Middle frontal gyrus (tissue), 1 donor: ENCODE data around the gene PRKD2.
"Not testable (repeated sequence)": the region's sequence is repeated elsewhere in the genome, so short reads cannot be mapped to it uniquely, and the experiment has no call there.

Experiments used
- DNase-seq: peaks from one replicate; pipeline ENCODE4 v3.0.0-alpha.2; 2015; ENCODE audit warnings: low spot score; ENCODE audit errors: extremely low spot score

Gene PRKD2

DNA sequence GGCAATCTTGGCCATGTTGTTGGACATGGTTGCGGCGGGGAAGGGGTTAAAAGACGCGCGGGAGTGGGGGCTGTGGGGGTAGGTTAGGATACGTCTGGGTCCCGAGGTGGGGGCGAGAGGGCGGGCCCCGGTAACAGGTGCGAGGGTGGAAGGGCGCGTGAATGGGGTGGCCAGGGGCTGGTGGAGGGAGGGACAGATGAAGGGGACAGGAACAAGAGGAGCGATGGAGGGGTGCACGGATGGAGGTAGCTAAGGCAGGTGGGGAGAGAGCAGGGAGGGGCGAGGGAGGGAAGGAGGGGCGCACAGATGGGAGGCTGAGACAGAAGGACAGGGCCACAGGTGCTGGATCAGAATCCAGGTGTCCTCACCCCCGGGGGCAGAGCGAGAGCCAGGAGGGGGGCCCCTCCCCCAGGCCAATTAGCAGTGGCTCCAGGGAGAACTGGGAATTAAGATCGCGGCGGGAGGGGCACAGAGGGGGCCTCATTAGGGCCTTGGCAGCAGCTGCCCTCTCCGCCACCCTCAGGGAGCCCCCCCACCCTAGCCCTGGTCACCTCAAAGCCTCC is 82.2 kb downstream of the PRKD2 start:
- no peak for DNase-seq

DNA sequence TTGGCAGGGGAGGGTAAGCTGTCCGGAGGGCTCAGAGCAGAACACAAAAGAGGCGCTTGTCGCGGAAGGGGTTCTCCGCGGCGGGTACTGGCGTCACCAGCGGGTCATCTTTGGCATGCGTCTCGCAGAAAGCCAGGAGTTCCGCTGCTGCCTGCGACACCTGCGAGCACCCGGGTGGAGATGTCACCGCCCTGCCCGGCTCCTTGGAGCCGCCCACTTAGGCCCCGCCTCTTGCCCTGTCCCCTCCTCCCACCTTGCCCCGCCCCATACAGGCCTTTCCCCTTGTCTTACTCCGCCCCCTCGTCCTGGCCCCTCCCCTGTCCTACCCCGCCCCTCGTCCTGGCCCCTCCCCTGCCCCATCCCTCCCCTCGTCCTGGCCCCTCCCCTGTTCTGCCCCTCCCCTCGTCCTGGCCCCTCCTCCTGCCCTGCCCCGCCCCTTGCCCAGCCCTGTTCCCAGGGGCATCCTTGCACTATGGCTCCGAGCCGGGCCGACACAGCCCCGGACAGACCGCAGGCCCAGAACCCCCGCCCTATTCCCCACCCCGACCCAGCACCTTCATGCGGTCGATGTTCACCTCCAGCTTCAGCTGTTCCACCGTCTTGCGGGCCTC is 82.8 kb downstream of the PRKD2 start:
- DNase-seq, result no peak

DNA sequence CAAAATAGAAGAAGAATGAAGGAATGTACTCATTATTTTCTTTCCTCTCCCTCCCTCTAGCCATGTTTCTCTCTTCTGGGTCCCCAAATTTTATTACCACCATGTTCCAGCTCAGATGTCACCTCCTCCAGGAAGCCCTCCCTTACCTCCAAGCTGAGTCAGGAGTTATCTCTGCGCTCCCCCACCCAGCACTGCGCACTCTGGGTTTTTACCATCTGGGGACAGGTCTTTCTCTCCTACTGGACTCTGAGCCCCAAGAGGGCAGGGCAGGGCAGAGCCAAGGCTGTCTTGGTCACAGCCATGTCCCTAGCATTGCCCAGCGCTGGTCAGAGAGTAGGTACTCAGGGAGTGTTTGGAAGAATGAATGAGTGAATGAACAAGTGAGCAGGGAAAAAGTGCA is 83.8 kb downstream of the PRKD2 start:
- no peak for DNase-seq

DNA sequence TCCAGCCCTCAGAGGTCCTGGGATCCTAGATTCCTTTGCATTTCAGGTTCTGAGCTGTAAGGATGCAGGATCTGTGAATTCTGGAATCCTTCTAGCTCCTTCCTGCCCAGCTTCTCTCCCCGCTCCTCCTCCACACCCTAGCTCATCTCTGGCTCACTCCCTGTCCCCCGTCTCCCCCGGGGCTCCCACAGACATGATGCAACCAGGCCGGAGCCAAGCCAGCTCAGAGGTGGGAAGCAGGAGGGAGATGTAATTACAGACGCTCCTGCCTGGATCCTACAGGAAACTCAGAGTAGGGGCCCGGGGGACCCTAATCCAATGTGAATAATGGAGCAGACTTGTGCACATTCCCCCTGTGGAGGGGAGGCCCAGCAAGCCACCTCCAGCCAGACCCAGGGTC is 85.4 kb downstream of the PRKD2 start:
- DNase-seq, result no peak

DNA sequence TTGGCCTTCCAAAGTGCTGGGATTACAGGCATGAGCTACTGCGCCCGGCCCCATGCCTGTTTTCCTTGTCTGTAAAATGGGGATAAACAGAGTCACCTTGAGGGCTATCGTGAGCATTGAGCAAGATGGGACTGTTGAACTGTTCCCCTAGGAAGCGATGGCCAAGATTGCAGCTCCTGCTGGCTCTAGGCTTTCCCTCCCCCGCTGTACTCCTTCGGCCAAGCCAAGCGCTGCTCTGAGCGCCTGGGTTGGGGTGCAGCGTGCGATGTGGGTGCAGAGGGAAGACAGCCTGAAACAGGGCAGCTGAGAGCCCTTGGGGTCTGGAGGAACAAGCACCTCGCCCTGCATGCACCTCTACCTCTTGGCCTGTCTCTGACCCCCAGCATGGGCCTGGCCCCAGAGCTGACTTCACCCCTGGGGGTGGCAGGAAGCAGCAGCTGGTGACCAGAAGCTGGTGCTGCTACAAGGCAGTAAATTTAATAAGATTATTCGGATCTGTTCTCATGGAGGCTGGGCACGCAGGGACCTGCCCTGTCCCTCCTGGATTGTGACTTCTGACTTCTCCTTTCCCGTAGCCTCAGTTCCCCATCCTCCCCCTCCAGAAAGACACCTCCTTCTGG is 86.2 kb downstream of the PRKD2 start:
- DNase-seq, result no peak

DNA sequence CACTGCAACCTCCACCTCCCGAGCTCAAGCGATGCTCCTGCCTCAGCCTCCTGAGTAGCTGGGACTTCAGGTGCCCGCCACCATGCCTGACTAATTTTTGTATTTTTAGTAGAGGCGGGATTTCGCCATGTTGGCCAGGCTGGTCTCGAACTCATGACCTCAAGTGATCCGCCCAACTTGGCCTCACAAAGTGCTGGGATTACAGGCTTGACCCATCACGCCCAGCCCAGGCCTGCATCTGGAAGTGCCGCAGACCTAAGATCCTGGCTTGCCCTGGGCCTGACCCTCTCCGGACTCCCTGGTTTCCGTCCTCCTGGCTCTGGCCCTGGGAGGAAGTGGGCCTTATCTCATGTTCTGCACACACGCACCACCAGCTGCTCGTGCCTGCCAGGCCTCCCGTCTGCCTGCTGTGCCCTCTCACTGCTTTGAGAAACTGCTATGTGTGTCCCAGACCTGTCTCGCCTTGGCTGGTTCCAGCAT is 87.3 kb downstream of the PRKD2 start:
- DNase-seq, result no peak

DNA sequence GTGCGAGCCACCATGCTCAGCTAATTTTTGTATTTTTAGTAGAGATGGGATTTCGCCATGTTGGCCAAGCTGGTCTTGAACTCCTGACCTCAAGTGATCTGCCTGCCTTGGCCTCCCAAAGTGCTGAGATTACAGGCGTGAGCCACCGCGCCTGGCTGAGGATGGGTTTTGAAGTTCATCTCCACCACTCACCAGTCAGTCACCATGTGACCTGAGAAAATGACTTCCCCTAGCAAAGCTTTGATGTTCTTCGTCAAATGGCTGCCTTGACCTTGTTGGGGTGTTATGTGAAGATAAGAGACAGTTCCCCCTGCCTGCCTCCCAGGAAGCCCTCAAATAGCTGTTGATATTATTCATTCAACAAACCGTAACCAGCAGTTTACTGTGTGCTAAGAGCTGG is 87.9 kb downstream of the PRKD2 start:
- not testable (repeated sequence) for DNase-seq

DNA sequence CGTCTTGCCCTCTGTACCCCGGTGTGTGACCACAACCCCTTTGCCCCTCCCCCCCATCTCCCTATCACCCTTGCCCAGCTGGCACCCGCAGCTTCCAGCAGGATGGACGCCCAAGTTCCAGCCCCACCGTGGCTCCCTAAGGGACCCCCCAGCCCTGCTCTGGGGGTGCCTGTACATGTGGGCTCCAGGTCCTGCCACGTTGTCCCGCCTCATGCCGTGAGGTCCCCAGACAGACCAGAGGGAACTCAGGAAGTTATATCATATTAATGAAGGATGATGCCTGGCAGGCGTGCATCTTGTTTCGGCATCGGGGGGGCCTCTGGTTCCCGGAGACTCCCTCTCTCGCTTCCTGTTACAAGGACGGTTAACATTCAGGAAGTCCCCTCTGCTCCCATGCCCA is 90.5 kb downstream of the PRKD2 start:
- no peak for DNase-seq

DNA sequence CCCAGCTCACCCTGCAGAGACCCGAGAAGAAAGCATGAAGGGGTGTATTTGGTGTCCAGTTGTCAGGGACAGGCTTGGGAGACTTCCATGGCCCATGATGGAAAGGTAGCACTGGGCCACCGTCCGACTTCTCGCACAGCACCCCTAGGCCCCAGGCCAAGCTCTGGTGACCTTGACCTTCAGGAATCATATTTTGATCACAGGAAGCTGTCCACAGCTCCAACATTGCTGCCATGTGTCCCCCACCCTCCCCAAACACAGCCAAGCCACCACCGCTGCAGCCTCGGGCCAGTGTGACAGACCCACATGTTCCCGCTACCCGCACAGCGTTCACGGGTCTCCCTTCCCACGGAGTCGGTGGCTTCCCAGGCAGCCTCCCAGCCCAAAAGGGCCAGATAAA is 91.2 kb downstream of the PRKD2 start:
- DNase-seq, result no peak

DNA sequence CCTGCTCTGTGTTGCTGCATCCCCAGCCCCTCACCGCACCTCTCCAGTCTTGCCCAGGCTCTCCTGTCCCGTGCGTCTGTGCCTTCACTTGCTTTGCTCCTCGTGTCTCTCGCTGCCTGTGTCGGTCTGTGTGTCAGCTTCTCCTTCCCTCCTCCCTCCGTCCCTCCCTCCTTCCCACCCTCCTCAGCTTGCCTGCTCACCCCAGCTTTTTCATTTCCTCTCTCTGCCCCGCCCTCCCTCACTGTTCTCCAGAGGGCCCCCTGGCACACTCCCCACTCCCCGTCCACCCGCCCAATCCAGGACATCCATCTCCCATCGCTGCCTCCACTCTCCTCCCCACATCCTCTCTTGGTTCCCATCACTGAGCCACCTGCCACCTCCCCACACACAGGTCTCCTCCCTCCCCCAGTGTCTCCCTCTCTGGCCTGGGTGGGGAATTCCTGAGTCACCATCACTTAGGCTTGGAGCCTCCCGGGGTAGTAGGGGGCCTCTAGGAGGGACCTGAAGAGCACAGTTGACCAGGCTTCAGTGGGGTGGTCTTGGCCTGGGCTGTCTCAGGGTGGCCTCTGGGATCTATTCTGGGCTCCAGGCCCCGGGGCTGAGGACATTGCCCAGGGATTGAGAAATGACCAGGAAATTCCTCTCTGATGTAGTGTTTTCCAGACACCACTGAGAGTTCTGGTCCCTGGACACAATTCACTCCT is 91.8 kb downstream of the PRKD2 start, which contains the start of gene PTGIR:
TSS of gene PTGIR (minus strand) at position 132 of the 704 bp plus-strand sequence. CDS start 864 bp downstream, outside the sequence.
- no peak for DNase-seq
